Measurements from ENCODE around the gene TMEM63A. TPM values are rescaled to one million over a fixed set of nuclear protein-coding genes. Genes with fewer than 3 reads are reported as not detected.

Gene TMEM63A
- polyA plus RNA-seq, 1 experiment = 17.1 TPM

GRCh38 chr1:225878282-225878681 lies 3.9 kb downstream of the TMEM63A start:
- no peak for TF ChIP-seq CTCF (IDR thresholded peaks at IDR 0.05; ENCODE audit: low read depth, low read length)
- ChIA-PET CTCF (interaction anchor here (0.6 to 1.2 kb wide), 2 partner anchors 67 to 445 kb away, joined by 3 read pairs; no protein-coding TSS in a partner anchor), POLR2A (no interaction called here)
- DNase-seq (ENCODE audit: low read depth, low spot score) = no peak
- Histone ChIP-seq H3K27ac (ENCODE audit: low read depth, low read length) (peak overlapping the region; percentile 21), H3K4me3 (ENCODE audit: low read depth, low read length) (no peak overlapping the region), H3K27me3 (ENCODE audit: control insufficient read depth, insufficient read depth, low read length) (no peaks in the 10 kb centered on the region), H3K9me3 (ENCODE audit: control insufficient read depth, insufficient read depth, low read length) (no peaks in the 10 kb centered on the region; the same call in 1 of the 2 replicates)

DNA sequence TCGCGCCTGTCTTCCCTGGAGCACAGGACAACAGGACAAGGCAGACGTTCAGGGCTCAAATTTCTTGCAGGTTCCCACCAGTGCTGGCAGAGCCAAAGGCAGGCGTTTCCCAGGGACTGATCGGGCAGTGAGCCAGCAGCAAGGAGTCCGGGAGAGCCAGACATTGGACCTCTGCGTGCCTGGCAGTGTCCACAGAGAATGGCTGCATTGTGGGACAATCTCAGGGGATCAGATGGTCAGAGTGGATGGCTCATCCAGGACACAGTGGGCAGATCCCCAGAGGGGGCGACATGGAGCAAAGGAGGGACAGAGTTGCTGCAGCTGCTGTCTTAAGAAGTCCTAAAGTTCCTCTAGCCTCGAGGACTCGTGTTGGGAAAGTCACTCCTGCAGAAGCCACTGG lies 4.6 kb downstream of the TMEM63A start:
- CTCF ChIA-PET = interaction anchor here (0.6 to 2.4 kb wide), 5 partner anchors 11 to 449 kb away, joined by 3 to 7 read pairs (median 3); no protein-coding TSS in a partner anchor
- H3K27me3 ChIP-seq (ENCODE audit: control insufficient read depth, insufficient read depth, low read length) = no peaks in the 10 kb centered on the region
- no peak overlapping the region for H3K4me3 ChIP-seq (ENCODE audit: low read depth, low read length)
- TF ChIP-seq CTCF (IDR thresholded peaks at IDR 0.05; ENCODE audit: low read depth, low read length) = peak; percentile 63
- H3K9me3 ChIP-seq (ENCODE audit: control insufficient read depth, insufficient read depth, low read length) = no peaks in the 10 kb centered on the region; the same call in 1 of the 2 replicates
- no peak for DNase-seq (ENCODE audit: low read depth, low spot score)
- POLR2A ChIA-PET = no interaction called here
- no peak overlapping the region for H3K27ac ChIP-seq (ENCODE audit: low read depth, low read length)

DNA sequence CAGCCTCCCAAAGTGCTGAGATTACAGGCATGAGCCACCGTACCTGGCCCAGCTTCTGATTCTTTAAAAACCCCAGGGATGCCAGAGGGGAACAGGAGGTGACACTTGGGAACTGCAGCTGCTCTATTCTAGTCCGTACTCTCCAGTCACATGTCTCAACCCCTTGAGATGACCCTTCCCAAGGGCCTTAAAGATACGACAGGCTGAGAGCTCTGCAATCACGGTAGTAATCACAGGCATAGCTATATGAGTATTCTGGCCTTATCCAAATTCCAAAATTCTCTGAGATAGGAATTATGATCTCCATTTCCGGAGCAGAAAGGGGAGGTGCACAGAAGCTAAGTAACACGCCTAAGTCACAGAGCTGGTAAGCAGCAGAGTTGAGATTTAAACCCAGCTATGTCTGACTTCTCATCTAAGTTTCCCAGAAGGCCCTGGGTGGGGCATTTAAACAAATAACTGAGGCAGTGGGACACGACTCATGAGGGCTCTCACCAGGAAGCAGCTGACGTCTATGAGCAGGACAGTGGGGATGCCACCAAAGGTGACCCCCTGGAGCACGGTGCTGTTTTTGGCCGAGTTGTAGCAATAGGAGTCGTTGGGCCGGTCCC lies 5.2 kb downstream of the TMEM63A start:
- no peaks in the 10 kb centered on the region for H3K27me3 ChIP-seq (ENCODE audit: control insufficient read depth, insufficient read depth, low read length)
- H3K27ac ChIP-seq (ENCODE audit: low read depth, low read length) = no peak overlapping the region
- TF ChIP-seq CTCF (IDR thresholded peaks at IDR 0.05; ENCODE audit: low read depth, low read length) = no peak
- H3K9me3 ChIP-seq (ENCODE audit: control insufficient read depth, insufficient read depth, low read length) = no peaks in the 10 kb centered on the region; the same call in 1 of the 2 replicates
- no peak overlapping the region for H3K4me3 ChIP-seq (ENCODE audit: low read depth, low read length)
- ChIA-PET POLR2A (no interaction called here), CTCF (interaction anchor here (0.6 to 2.4 kb wide), 6 partner anchors 11 to 990 kb away, joined by 3 to 7 read pairs (median 3); no protein-coding TSS in a partner anchor)
- DNase-seq (ENCODE audit: low read depth, low spot score) = no peak

- DNase-seq (ENCODE audit: low read depth, low spot score) = no peak
- Histone ChIP-seq H3K27me3 (ENCODE audit: control insufficient read depth, insufficient read depth, low read length) (no peaks in the 10 kb centered on the region), H3K9me3 (ENCODE audit: control insufficient read depth, insufficient read depth, low read length) (no peaks in the 10 kb centered on the region), H3K27ac (ENCODE audit: low read depth, low read length) (no peak overlapping the region), H3K4me3 (ENCODE audit: low read depth, low read length) (no peak overlapping the region)
- ChIA-PET POLR2A (no interaction called here), CTCF (interaction anchor here (0.7 to 2.4 kb wide), 2 partner anchors 36 to 639 kb away, joined by 4 to 7 read pairs; no protein-coding TSS in a partner anchor)
- no peak for TF ChIP-seq CTCF (IDR thresholded peaks at IDR 0.05; ENCODE audit: low read depth, low read length)
Observed at GRCh38 chr1:225875044-225875815, 7.0 kb downstream of the TMEM63A start.

DNA sequence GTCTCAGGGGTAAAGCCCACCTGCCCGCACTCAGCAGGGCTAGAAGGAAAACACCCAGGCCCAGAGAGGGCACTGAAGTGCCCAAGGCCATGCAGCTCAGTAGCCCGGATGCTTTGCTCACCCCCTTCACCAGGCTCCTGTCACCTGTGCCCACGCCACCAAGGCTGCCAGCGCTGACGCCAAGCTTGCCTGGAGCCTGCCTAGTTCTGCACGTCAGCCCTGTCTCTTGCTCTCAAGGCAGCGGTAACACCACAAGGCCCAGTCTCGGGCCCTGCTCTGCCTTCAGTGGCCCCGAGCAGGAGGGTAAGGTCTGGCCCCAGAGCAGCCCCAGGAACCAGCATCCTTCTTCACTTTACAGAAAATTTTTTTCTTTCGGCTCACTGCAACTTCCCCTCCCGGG lies 7.7 kb downstream of the TMEM63A start:
- Histone ChIP-seq H3K27ac (ENCODE audit: low read depth, low read length) (no peak overlapping the region), H3K4me3 (ENCODE audit: low read depth, low read length) (no peak overlapping the region), H3K9me3 (ENCODE audit: control insufficient read depth, insufficient read depth, low read length) (no peaks in the 10 kb centered on the region), H3K27me3 (ENCODE audit: control insufficient read depth, insufficient read depth, low read length) (no peaks in the 10 kb centered on the region)
- ChIA-PET CTCF (no interaction called here), POLR2A (no interaction called here)
- TF ChIP-seq CTCF (IDR thresholded peaks at IDR 0.05; ENCODE audit: low read depth, low read length) = no peak
- DNase-seq (ENCODE audit: low read depth, low spot score) = no peak

Measured in AG04450 (cell line).